GM18907 (cell line): ENCODE results near the gene HAP1.

Experiments
- ATAC-seq: cut with Tn5 transposase; IDR thresholded peaks from one replicate; pipeline ENCODE4 v1.9.1; 2021; ENCODE audit warnings: mild to moderate bottlenecking, moderate library complexity; ENCODE audit not compliant: unreplicated experiment

HAP1 gene

GRCh38 chr17:41766135-41766534 is 31.7 kb upstream of the HAP1 start:
- ATAC-seq, result no peak

DNA sequence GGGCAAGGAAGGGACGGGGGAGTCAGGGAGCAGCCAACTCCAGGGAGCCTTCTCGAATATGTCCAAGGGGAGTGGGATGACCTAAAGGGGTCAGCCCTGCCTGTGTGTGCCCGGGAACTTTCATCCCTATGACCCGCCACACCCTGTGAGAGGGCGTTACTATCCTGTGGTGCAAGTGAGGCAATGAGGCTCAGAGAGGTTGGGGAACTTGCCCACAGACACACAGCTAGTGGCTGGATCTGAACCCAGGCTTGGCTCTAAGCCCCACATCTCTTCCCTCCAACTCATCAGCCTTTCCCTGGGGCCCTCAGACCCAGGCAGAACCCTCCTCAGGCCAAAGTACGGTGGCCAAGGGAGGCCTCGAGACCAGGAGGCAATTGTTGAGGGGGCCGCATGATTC is 28.9 kb upstream of the HAP1 start:
- no peak for ATAC-seq

DNA sequence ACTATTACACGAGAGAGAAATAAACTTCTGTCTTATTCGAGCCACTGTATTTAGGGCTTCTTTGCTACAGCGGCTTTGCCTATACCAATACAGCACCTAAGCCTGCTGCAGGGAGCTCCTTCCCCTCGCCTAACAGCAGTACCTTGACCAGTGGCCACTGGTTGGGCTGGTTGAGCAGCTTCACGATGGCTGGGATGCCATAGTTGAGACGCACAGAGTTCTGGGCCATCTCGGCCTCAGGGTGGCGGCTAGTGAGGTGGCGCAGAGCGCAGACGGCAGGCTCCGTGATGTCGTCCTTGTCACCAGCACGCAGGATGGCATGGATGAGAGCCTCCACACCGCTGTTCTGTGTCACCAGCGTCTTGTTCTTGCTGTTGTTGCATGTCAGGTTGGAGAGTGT is 28.4 kb upstream of the HAP1 start:
- no peak for ATAC-seq

DNA sequence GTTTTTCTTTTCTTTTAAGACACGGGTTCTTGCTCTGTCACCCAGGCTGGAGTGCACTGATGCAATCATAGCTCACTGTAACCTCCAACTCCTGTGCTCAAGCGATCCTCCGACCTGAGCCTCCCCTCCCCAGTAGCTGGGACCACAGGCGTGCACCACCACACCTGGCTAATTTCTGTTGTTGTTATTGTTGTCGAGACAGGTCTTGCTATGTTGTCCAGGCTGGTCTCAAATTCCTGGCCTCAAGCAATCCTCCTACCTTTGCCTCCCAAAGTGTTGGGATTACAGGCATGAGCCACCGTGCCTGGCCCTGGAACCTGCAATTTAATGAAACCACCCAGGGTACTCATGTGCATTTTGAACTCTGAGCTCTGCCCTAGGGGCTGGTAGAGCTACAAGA is 27.9 kb upstream of the HAP1 start:
- ATAC-seq, result no peak

DNA sequence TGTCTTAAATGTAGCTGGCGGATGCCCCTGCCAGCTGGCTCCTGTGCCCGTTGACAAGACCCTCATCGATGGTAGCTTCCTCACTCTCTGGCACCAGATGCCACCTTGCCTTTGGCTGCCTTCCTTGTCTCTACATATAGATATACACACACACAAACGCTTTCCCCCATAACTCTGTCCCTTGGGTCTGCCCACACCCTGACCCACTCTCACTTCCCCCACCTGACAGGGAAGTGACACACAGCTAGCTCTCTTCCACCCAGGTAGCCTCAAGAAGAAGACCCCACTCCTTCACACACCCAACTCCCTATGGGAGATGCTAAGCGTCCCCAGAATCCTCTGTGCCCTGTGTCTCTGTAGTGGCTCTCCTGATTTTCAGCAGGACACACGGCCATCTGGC is 26.4 kb upstream of the HAP1 start:
- ATAC-seq, result no peak

DNA sequence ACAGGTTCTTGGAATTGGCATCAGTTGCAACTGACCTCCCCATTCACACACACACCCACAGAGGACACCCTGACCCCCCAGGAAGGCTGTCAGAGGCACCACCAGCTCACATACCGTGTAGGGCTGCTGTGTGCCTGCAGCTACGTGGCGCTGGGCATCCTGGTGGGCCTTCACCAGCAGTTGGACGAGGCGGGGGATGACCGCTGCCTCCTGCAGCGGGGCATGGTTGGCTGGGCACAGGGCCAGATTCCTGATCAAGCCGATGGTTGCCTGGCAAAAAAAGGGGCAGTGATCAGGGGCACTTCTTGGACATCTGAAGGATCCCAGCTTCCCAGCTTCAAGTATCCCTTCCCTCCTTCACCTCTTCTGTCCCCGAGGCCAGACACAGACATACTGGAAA is 24.2 kb upstream of the HAP1 start:
- ATAC-seq, result no peak

- ATAC-seq, result no peak
Measured at GRCh38 chr17:41754066-41754465, 19.6 kb upstream of the HAP1 start.

- ATAC-seq, result no peak
Measured at GRCh38 chr17:41751288-41751687, 16.8 kb upstream of the HAP1 start.

DNA sequence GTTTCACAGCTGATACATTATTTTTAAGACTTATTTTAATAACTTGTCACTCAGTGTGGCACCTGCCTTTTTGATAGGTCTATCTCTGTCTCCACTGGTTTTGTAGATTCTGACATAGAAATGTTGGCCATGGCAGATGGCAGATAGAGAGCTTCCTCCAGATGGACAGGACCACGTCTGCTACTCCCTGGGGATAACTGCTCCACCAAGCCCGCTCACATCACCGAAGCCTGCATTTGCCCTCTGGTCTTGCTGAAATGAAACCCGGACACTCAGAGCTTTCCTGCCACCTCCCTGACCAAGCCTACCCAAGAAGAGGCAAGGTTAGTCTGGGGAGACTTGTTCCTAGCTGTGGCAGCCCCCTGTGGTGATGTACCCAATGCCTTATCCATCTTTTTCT is 16.4 kb upstream of the HAP1 start:
- no peak for ATAC-seq

- ATAC-seq, result no peak
Measured at GRCh38 chr17:41748275-41748674, 13.8 kb upstream of the HAP1 start.

- ATAC-seq, result no peak
Measured at GRCh38 chr17:41741709-41742108, 7.3 kb upstream of the HAP1 start.

- ATAC-seq, result no peak
Measured at GRCh38 chr17:41740506-41740905, 6.1 kb upstream of the HAP1 start.

GRCh38 chr17:41739661-41740352 is 5.4 kb upstream of the HAP1 start:
- ATAC-seq, result no peak

- ATAC-seq, result no peak
Measured at GRCh38 chr17:41738801-41739112, 4.3 kb upstream of the HAP1 start.

DNA sequence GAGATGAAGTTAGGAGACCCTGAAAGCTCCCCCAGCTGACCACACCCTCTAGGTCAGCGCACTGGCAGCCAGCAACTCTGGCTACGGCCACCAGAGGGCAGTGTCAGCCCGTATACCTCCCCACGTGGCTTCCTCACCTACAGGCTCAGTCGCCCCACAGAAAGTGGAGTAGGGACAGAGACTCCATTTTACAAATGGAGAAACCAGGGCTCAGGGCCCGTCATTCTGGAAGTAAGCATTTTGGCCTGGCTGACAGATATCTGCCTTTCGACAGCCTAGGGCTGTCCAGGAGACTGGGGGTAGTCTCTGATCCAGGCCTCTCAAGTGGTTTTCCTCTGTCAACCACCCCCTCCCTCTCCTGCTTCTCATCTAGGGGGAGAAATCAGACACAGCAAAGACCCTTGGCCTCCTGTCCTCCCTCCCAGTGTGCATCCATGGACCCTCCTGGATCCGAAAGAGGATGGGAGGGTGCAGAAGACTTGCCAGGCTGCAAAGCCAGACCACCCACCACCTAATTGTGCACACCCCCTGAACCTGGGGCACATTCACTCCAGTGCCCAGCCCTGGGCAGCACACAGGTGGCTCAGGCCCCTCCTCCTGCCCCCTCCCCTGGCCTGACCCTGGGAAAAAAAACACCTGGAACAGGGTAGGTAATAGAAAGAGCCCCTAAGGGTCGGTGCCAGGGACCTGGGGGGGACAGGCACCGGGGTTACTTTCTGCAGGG is 3.8 kb upstream of the HAP1 start:
- ATAC-seq, result no peak

- no peak for ATAC-seq
Measured at GRCh38 chr17:41737680-41738023, 3.2 kb upstream of the HAP1 start.

DNA sequence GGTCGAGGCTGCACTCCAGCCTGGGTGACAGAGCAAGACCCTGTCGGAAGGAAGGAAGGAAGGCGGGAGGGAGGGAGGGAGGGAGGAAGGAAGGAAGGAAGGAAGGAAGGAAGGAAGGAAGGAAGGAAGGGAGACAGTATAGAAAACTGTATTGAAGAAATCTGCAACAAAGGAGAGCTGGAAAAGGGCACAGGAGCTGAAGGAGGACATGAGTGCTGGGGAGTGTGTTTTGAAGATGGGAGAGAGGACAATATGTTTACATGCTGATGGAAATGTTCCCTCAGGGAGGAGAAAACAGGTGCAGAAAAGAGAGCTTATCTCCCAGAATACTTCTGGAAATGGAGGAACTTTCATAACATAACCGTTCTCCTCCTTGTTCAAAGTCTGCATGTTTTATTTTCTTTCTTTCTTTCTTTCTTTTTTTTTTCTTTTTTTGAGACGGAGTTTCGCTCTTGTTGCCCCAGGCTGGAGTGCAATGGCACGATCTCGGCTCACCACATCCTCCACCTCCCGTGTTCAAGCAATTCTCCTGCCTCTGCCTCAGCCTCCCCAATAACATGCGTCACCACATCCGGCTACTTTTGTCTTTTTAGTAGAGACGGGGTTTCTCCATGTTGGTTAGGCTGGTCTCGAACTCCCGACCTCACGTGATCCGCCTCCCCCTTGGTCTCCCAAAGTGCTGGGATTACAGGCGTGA is 2.7 kb upstream of the HAP1 start:
- ATAC-seq, result no peak

DNA sequence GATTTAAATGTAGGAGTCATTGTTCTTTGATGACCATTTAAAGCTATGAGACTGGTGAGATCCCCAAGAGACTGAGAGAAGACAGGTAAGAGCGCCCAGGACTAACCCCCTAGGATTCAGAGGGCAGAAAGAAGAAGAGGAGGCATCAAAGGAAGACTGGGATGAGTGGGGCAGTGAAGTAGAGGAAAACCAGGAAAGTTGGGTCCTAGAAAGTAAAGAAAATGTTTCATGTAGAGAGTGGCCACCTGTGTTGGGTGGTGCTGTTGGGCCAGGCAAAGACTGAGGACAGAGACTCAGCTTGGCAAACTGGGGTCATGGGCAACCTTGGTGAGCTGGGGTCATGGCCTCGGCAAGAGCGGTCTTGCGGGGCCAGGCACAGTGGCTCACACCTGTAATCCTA is 1.3 kb upstream of the HAP1 start:
- ATAC-seq, result no peak

DNA sequence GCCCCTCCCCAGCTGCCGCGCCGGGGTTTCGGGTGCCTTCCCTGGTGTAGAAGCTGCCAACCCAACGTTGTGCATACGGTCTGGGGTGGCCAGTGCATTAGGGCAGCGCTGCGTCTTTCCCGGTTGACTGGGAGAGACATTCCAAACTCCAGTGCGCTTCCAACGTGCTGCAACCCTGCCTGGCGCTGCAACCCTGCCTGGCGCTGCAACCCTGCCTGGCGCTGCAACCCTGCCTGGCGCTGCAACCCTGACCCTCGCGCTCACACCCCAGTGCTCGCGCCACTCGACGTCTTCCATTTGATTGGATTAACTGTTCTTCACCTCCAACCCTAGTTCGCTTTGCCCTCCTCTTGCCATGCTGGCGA is 488 bp upstream of the HAP1 start:
- no peak for ATAC-seq

DNA sequence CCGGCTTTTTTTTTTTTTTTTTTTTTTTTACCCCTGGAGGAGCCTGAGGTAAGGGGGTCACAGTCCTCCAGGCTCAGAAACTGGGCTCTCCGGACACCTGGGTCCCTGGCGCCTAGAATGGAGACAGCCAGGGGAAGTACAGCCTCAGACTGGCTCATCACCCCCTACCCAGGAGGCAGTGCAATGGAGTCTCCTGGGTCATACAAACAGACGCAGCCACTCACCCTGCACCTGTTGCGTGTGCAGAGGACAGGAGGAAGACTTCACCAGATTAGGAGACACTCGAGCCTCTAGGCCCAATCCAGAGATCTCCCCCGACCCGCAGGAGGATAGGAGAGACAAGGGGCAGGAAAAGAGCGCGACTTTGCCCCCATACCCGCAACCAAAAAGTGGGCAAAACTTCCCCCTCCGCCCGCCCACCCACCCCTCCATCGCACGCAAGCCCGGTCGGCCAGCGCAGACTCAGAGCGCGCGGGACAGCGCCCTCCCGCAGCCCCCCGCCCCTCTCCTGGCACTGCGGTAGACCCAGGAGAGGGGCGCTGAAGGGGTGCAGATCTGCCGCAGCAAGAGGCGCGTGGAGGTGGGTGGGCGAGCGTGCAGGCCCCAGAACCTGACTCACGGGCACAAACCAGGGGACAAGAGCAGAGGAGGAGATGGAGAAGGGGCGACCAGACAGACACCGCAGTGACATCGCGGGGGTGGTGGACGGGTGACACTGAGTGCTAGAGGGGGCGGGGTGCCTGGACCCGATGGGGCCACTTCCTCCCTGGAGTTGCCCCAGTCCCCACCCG is 900 bp downstream of the HAP1 start:
- ATAC-seq, result no peak

- ATAC-seq, result no peak
Measured at GRCh38 chr17:41731836-41732235, 2.6 kb downstream of the HAP1 start.

- ATAC-seq, result no peak
Measured at GRCh38 chr17:41730479-41730878, 4.0 kb downstream of the HAP1 start.
